T-cell (primary cell): Measurements from ENCODE around the gene MYH11. TPM values are rescaled to one million over a fixed set of nuclear protein-coding genes. Genes with fewer than 3 reads are reported as not detected.

Experiments
- ATAC-seq, 4 experiments: fragments of 200-7000 bp in 3 of 4; fragments of 150-1000 bp in 1 of 4; cut with Tn5 transposase; replicated peaks in 1 of 4; 1 replicate in 3 of 4; 2 replicates in 1 of 4; pipeline ENCODE4 v1.10.0; 2021; ENCODE audit warnings: moderate library complexity in 3 of 4, mild to moderate bottlenecking in 2 of 4, moderate number of reproducible peaks in 1 of 4
- CTCF ChIA-PET, 2 donors: fragments of 300-600 bp; sonication (Branson Sonifier 250); formaldehyde crosslinking; loops; one replicate each; lab custom pipeline; 2022; ENCODE audit warnings: antibody characterized with exemption in 2 of 2; lab: Charles Lee
- POLR2A ChIA-PET, 2 donors: fragments of 300-600 bp; sonication (Branson Sonifier 250); formaldehyde crosslinking; loops; one replicate each; lab custom pipeline; 2022; ENCODE audit warnings: antibody characterized with exemption in 2 of 2; lab: Charles Lee
- DNase-seq, 35 experiments: peaks; one replicate each; pipeline versions ENCODE4 v3.0.0 to v3.0.0-alpha.2; 2013 to 2023
- H3K27ac ChIP-seq: one replicate; pipeline ENCODE4 v1.5.1; 2013; ENCODE audit warnings: low read length
- H3K27me3 ChIP-seq, 2 experiments: replicated peaks in 1 of 2; 1 replicate in 1 of 2; 2 replicates in 1 of 2; pipeline versions ENCODE4 v1.6.1 to v1.7.0; 2013; ENCODE audit warnings: low read length in 1 of 2, mixed read lengths in 1 of 2; ENCODE audit not compliant: control insufficient read depth in 2 of 2, insufficient read depth in 2 of 2; ENCODE audit errors: extremely low read depth in 1 of 2
- H3K36me3 ChIP-seq, 2 donors: 1 replicate in 1 of 2; 2 replicates in 1 of 2; pipeline versions ENCODE4 v1.6.1 to v1.7.0; 2013; ENCODE audit warnings: low read length in 1 of 2; ENCODE audit not compliant: control insufficient read depth in 2 of 2, insufficient read depth in 1 of 2; ENCODE audit errors: extremely low read depth in 1 of 2
- H3K4me1 ChIP-seq, 2 experiments: 1 replicate in 1 of 2; 2 replicates in 1 of 2; pipeline versions ENCODE4 v1.6.1 to v1.7.0; 2013; ENCODE audit warnings: low read length in 2 of 2, mixed read lengths in 1 of 2; ENCODE audit not compliant: insufficient read depth in 2 of 2, control insufficient read depth in 1 of 2; ENCODE audit errors: extremely low read depth in 1 of 2
- H3K4me3 ChIP-seq, 2 donors: 1 replicate in 1 of 2; 2 replicates in 1 of 2; pipeline versions ENCODE4 v1.5.1 to v1.7.0; 2013; ENCODE audit warnings: mild to moderate bottlenecking in 2 of 2, low read length in 1 of 2, moderate library complexity in 1 of 2; ENCODE audit not compliant: control insufficient read depth in 1 of 2; ENCODE audit errors: extremely low read depth in 1 of 2
- H3K9me3 ChIP-seq: 2 replicates; pipeline ENCODE4 v1.7.0; 2013
- H3K27ac Mint-ChIP-seq, 2 donors: one replicate each; pipeline ENCODE4 v1.8.0; 2020 to 2021; ENCODE audit warnings: mild to moderate bottlenecking in 2 of 2, mixed read lengths in 2 of 2
- H3K27me3 Mint-ChIP-seq, 2 donors: one replicate each; pipeline ENCODE4 v1.8.0; 2021 to 2022; ENCODE audit warnings: mixed read lengths in 2 of 2
- H3K36me3 Mint-ChIP-seq: one replicate; pipeline ENCODE4 v1.8.0; 2021; ENCODE audit warnings: mixed read lengths
- H3K4me1 Mint-ChIP-seq, 3 donors: one replicate each; pipeline ENCODE4 v1.8.0; 2020 to 2022; ENCODE audit warnings: mixed read lengths in 3 of 3, mild to moderate bottlenecking in 1 of 3
- H3K4me3 Mint-ChIP-seq, 3 donors: one replicate each; pipeline ENCODE4 v1.8.0; 2020 to 2022; ENCODE audit warnings: mild to moderate bottlenecking in 3 of 3, mixed read lengths in 3 of 3, moderate library complexity in 3 of 3
- H3K9me3 Mint-ChIP-seq, 3 donors: one replicate each; pipeline ENCODE4 v1.8.0; 2020 to 2022; ENCODE audit warnings: mixed read lengths in 3 of 3
- WGBS: methylation state at CpG from one replicate; pipeline ENCODE4 v1.1.5; 2013; ENCODE audit warnings: missing lambda C conversion rate; ENCODE audit not compliant: insufficient coverage; 5-methylcytosine and 5-hydroxymethylcytosine counted together
- total RNA-seq, 35 experiments: library from RNA in 6 of 35; stranded (reverse) in 6 of 35; fragments of 120-200 nt in 1 of 35; gene quantifications; one replicate each; pipeline versions ENCODE4 v1.2.1 to v1.2.4 and lab custom pipeline; 2013 to 2026

Gene MYH11
- total RNA-seq, 5 donors from 2014 or later (not counting 1 experiment from before 2014, with no cell fraction given): 0.56 to 0.93 (median 0.66) TPM; not detected in 2

GRCh38 chr16:15707332-15707731 lies 149.5 kb downstream of the MYH11 start:
- H3K36me3 ChIP-seq: peaks cover 0 to 36% of the 10 kb centered on the region in 2 donors
- POLR2A ChIA-PET: no interaction called here
- CTCF ChIA-PET: interaction anchor here in 1 of 2 donors (1.7 kb wide), 1 partner anchor 64 kb away, joined by 4 read pairs; the partner anchor contains the start of gene MARF1

GRCh38 chr16:15705064-15705565 lies 151.7 kb downstream of the MYH11 start:
- 80% methylated on average over 5 of the region's 8 CpGs for WGBS
- Mint-ChIP-seq H3K36me3 (peaks cover 9% of the 10 kb centered on the region), H3K27ac (no peak overlapping the region), H3K4me1 (peaks cover 15 to 19% (median 18%) of the 10 kb centered on the region in 3 donors), H3K4me3 (no peak overlapping the region), H3K27me3 (no peaks in the 10 kb centered on the region), H3K9me3 (no peaks in the 10 kb centered on the region)
- Histone ChIP-seq H3K4me3 (no peak overlapping the region), H3K36me3 (peaks cover 2 to 53% of the 10 kb centered on the region in 2 donors), H3K27me3 (no peaks in the 10 kb centered on the region), H3K27ac (no peak overlapping the region), H3K9me3 (no peaks in the 10 kb centered on the region), H3K4me1 (peaks cover 0 to 10% of the 10 kb centered on the region in 2 experiments)
- CTCF ChIA-PET: interaction anchor here (0.5 to 0.6 kb wide), 4 partner anchors 10 to 423 kb away, joined by 3 to 7 read pairs (median 4); no protein-coding TSS in a partner anchor
- ATAC-seq: peak in 1 of 4 experiments; percentile 13
- POLR2A ChIA-PET: interaction anchor here in 1 of 2 donors (0.6 kb wide), 1 partner anchor 90 kb away, joined by 6 read pairs; no protein-coding TSS in a partner anchor
- DNase-seq: no peak

More at GRCh38 chr16:15707332-15707731, 149.5 kb downstream of the MYH11 start:
- ATAC-seq: no peak
- peaks cover 11% of the 10 kb centered on the region for H3K36me3 Mint-ChIP-seq
- Histone ChIP-seq H3K4me1 (peaks cover 0 to 12% of the 10 kb centered on the region in 2 experiments), H3K27me3 (no peaks in the 10 kb centered on the region), H3K4me3 (no peak overlapping the region), H3K9me3 (no peaks in the 10 kb centered on the region), H3K27ac (no peak overlapping the region)
- no peak for DNase-seq
- no peak overlapping the region for H3K4me3 Mint-ChIP-seq
- H3K27ac Mint-ChIP-seq: no peak overlapping the region
- WGBS: 100% methylated on average over 2 of the region's 3 CpGs
- no peaks in the 10 kb centered on the region for H3K27me3 Mint-ChIP-seq
- H3K9me3 Mint-ChIP-seq: no peaks in the 10 kb centered on the region
- peaks cover 15 to 25% (median 20%) of the 10 kb centered on the region in 3 donors for H3K4me1 Mint-ChIP-seq

- Histone ChIP-seq H3K36me3 (peaks cover 5 to 59% of the 10 kb centered on the region in 2 donors), H3K27me3 (no peaks in the 10 kb centered on the region), H3K4me1 (peaks cover 0 to 10% of the 10 kb centered on the region in 2 experiments), H3K9me3 (no peaks in the 10 kb centered on the region), H3K27ac (no peak overlapping the region), H3K4me3 (no peak overlapping the region)
- H3K36me3 Mint-ChIP-seq: peaks cover 13% of the 10 kb centered on the region
- CTCF ChIA-PET: no interaction called here
- H3K9me3 Mint-ChIP-seq: no peaks in the 10 kb centered on the region
- WGBS: 71% methylated on average over 5 of the region's 8 CpGs
- ATAC-seq (peak; percentile 67 to 84 (median 74)), DNase-seq (peak; percentile 19 to 83 (median 66))
- POLR2A ChIA-PET: no interaction called here
- peak overlapping the region; percentile 4 to 74 for H3K27ac Mint-ChIP-seq
- H3K4me3 Mint-ChIP-seq: no peak overlapping the region
- peaks cover 15 to 19% (median 18%) of the 10 kb centered on the region in 3 donors for H3K4me1 Mint-ChIP-seq
- no peaks in the 10 kb centered on the region for H3K27me3 Mint-ChIP-seq
Observed at GRCh38 chr16:15704545-15704987, 152.3 kb downstream of the MYH11 start.

DNA sequence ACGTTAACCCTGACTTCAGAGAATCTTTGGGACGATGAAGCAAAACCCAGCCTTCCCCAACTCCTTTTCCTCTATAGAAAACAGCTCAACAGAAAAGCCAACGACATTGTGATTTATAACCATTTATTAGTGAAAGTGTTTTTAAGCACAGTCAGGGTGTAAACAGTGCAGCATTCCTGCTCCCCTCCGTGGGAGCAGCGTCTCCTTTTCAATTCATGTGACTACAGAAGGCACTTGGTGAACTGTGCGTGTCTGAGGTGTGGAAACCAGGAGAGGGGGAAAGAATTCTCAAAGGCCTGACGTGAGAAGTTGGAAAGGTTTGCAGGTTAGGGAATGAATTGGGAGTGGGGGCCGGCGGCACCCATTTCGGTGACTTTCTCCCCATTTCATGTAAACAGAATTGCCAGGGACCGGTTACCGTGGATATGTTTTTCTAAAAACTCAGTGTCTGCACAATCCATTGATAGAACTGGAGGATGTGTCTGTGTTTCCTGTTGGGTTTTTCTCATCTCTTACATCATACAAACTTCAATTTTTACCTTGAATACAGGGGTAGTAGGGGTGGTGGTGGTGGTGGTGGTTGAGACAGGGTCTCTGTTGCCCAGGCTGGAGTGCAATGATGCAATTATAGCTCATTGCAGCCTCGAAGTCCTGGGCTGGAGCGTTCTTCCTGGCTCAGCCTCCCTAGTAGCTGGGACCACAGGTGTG lies 153.6 kb downstream of the MYH11 start:
- H3K27me3 ChIP-seq: no peaks in the 10 kb centered on the region
- Mint-ChIP-seq H3K9me3 (no peaks in the 10 kb centered on the region), H3K36me3 (peaks cover 14% of the 10 kb centered on the region), H3K27ac (peak overlapping the region; percentile 62 to 74), H3K4me1 (peaks cover 15 to 19% (median 18%) of the 10 kb centered on the region in 3 donors), H3K27me3 (no peaks in the 10 kb centered on the region), H3K4me3 (no peak overlapping the region)
- H3K9me3 ChIP-seq: no peaks in the 10 kb centered on the region
- 94% methylated on average over 3 of the region's 14 CpGs for WGBS
- ChIA-PET POLR2A (no interaction called here), CTCF (interaction anchor here in 1 of 2 donors (1.1 to 1.3 kb wide), 2 partner anchors 8 to 277 kb away, joined by 3 to 4 read pairs; no protein-coding TSS in a partner anchor)
- H3K36me3 ChIP-seq: peaks cover 11 to 63% of the 10 kb centered on the region in 2 donors
- H3K4me1 ChIP-seq: peaks cover 0 to 10% of the 10 kb centered on the region in 2 experiments
- no peak overlapping the region for H3K27ac ChIP-seq
- H3K4me3 ChIP-seq: no peak overlapping the region
- ATAC-seq (peak in 1 of 4 experiments; percentile 28), DNase-seq (no peak)

GRCh38 chr16:15701975-15702970 lies 154.6 kb downstream of the MYH11 start:
- peaks cover 15 to 19% (median 18%) of the 10 kb centered on the region in 3 donors for H3K4me1 Mint-ChIP-seq
- no peak overlapping the region for H3K27ac ChIP-seq
- no peaks in the 10 kb centered on the region for H3K27me3 ChIP-seq
- WGBS: 94% methylated on average over 3 of the region's 11 CpGs
- no peaks in the 10 kb centered on the region for H3K9me3 Mint-ChIP-seq
- ATAC-seq: no peak
- ChIA-PET CTCF (no interaction called here), POLR2A (no interaction called here)
- no peaks in the 10 kb centered on the region for H3K27me3 Mint-ChIP-seq
- peak overlapping the region; percentile 62 to 72 for H3K27ac Mint-ChIP-seq
- peaks cover 20 to 64% of the 10 kb centered on the region in 2 donors for H3K36me3 ChIP-seq
- peaks cover 0 to 10% of the 10 kb centered on the region in 2 experiments for H3K4me1 ChIP-seq
- no peak overlapping the region for H3K4me3 Mint-ChIP-seq
- no peak overlapping the region for H3K4me3 ChIP-seq
- H3K9me3 ChIP-seq: no peaks in the 10 kb centered on the region
- DNase-seq: no peak
- H3K36me3 Mint-ChIP-seq: peaks cover 17% of the 10 kb centered on the region
